CD14-positive monocyte (primary cell): ENCODE data around the gene SOX14. TPM values are rescaled to one million over a fixed set of nuclear protein-coding genes. Genes with fewer than 3 reads are reported as not detected.
A peak's percentile ranks its signal among the peaks of the same experiment; 100 is the strongest.

Source experiments
- DNase-seq, 3 donors: peaks; one replicate each; pipeline ENCODE4 v3.0.0-alpha.2; 2011 to 2022
- H2AFZ ChIP-seq: 2 replicates; pipeline ENCODE4 v1.6.0; 2012; ENCODE audit warnings: mild to moderate bottlenecking, low read depth, low read length, inconsistent platforms; ENCODE audit not compliant: insufficient read depth, poor library complexity, severe bottlenecking
- H3K27ac ChIP-seq, 2 donors: 1 replicate in 1 of 2; 2 replicates in 1 of 2; pipeline ENCODE4 v1.5.1; 2012 to 2013; ENCODE audit warnings: low read length in 2 of 2, control low read depth in 1 of 2, inconsistent platforms in 1 of 2, low read depth in 1 of 2, mild to moderate bottlenecking in 1 of 2
- H3K27me3 ChIP-seq, 2 donors: one replicate each; pipeline versions ENCODE4 v1.6.0 to v1.6.1; 2011 to 2013; ENCODE audit warnings: low read length in 2 of 2; ENCODE audit not compliant: control insufficient read depth in 2 of 2, insufficient read depth in 2 of 2
- H3K36me3 ChIP-seq, 2 donors: replicated peaks in 1 of 2; 1 replicate in 1 of 2; 2 replicates in 1 of 2; pipeline versions ENCODE4 v1.5.1 to v1.6.1; 2012 to 2013; ENCODE audit warnings: low read length in 2 of 2, control low read depth in 1 of 2, inconsistent platforms in 1 of 2, mild to moderate bottlenecking in 1 of 2; ENCODE audit not compliant: insufficient read depth in 2 of 2, control insufficient read depth in 1 of 2
- H3K4me1 ChIP-seq, 2 donors: 1 replicate in 1 of 2; 2 replicates in 1 of 2; pipeline versions ENCODE4 v1.5.1 to v1.6.1; 2012 to 2013; ENCODE audit warnings: low read length in 2 of 2, control low read depth in 1 of 2, inconsistent platforms in 1 of 2, mild to moderate bottlenecking in 1 of 2, moderate library complexity in 1 of 2; ENCODE audit not compliant: insufficient read depth in 2 of 2, control insufficient read depth in 1 of 2
- H3K4me2 ChIP-seq: replicated peaks from 2 replicates; pipeline ENCODE3; 2012; ENCODE audit warnings: low read length, moderate library complexity, mild to moderate bottlenecking; ENCODE audit not compliant: poor library complexity, severe bottlenecking; ENCODE audit errors: extremely low read depth
- H3K4me3 ChIP-seq, 3 experiments: fragments of 200-600 bp in 1 of 3; sonication (generic) in 1 of 3; replicated peaks in 1 of 3; 1 replicate in 2 of 3; 2 replicates in 1 of 3; pipeline ENCODE4 v1.5.1; 2011 to 2013; ENCODE audit warnings: low read length in 3 of 3, mild to moderate bottlenecking in 3 of 3, control low read depth in 2 of 3, low read depth in 2 of 3, inconsistent platforms in 1 of 3, moderate library complexity in 1 of 3
- H3K79me2 ChIP-seq: 2 replicates; pipeline ENCODE4 v1.6.0; 2012; ENCODE audit warnings: mild to moderate bottlenecking, control low read depth, inconsistent platforms, low read length, moderate library complexity; ENCODE audit not compliant: insufficient read depth
- H3K9ac ChIP-seq: 2 replicates; pipeline ENCODE4 v1.6.0; 2017; ENCODE audit warnings: low read length, mild to moderate bottlenecking; ENCODE audit not compliant: insufficient read depth, poor library complexity, severe bottlenecking
- H3K9me3 ChIP-seq, 2 donors: replicated peaks in 1 of 2; 1 replicate in 1 of 2; 2 replicates in 1 of 2; pipeline versions ENCODE4 v1.5.1 to v1.6.1; 2012 to 2013; ENCODE audit warnings: low read length in 2 of 2, control low read depth in 1 of 2; ENCODE audit not compliant: control insufficient read depth in 1 of 2, insufficient read depth in 1 of 2
- H4K20me1 ChIP-seq: 2 replicates; pipeline ENCODE4 v1.6.0; 2012; ENCODE audit warnings: mild to moderate bottlenecking, low read length, control low read depth, moderate library complexity; ENCODE audit not compliant: insufficient read depth
- H3K27ac Mint-ChIP-seq, 7 donors: one replicate each; pipeline ENCODE4 v1.8.0; 2020; ENCODE audit warnings: mild to moderate bottlenecking in 7 of 7, mixed read lengths in 7 of 7, moderate library complexity in 6 of 7, inconsistent platforms in 2 of 7
- H3K27me3 Mint-ChIP-seq, 3 donors: one replicate each; pipeline ENCODE4 v1.8.0; 2021 to 2022; ENCODE audit warnings: low read depth in 3 of 3, mild to moderate bottlenecking in 3 of 3, mixed read lengths in 3 of 3, moderate library complexity in 3 of 3, inconsistent platforms in 1 of 3
- H3K36me3 Mint-ChIP-seq, 2 donors: one replicate each; pipeline ENCODE4 v1.8.0; 2020; ENCODE audit warnings: mixed read lengths in 2 of 2, inconsistent platforms in 1 of 2, mild to moderate bottlenecking in 1 of 2
- H3K4me1 Mint-ChIP-seq: one replicate; pipeline ENCODE4 v1.8.0; 2020; ENCODE audit warnings: mild to moderate bottlenecking, mixed read lengths
- H3K4me3 Mint-ChIP-seq, 2 donors: one replicate each; pipeline ENCODE4 v1.8.0; 2020; ENCODE audit warnings: mild to moderate bottlenecking in 2 of 2, mixed read lengths in 2 of 2, moderate library complexity in 1 of 2
- H3K9me3 Mint-ChIP-seq, 7 donors: one replicate each; pipeline ENCODE4 v1.8.0; 2020 to 2022; ENCODE audit warnings: mixed read lengths in 7 of 7, mild to moderate bottlenecking in 6 of 7, moderate library complexity in 6 of 7, inconsistent platforms in 2 of 7
- WGBS: methylation state at CpG from one replicate; pipeline ENCODE4 v1.1.5; 2013; ENCODE audit warnings: missing lambda C conversion rate; ENCODE audit not compliant: insufficient coverage; 5-methylcytosine and 5-hydroxymethylcytosine counted together
- intact Hi-C, 2 donors: fragments of 100-400 bp; cut with micrococcal nuclease; formaldehyde crosslinking; loops; one replicate each; pipeline versions ENCODE4 v1.15.0 to v1.15.1; 2023
- polyA plus RNA-seq, 3 donors: library from polyadenylated mRNA; depleted of rRNA in 1 of 3; unstranded in 2 of 3; stranded (reverse) in 1 of 3; fragments of 300-500 nt in 2 of 3; fragments of >200 nt in 1 of 3; fragmentation: Illumina TruSeq in 2 of 3; gene quantifications; 1 replicate in 2 of 3; 2 replicates in 1 of 3; pipeline ENCODE4 v1.2.3, GENCODE V29; 2012 to 2021
- TF ChIP-seq, protein P1 (sequence below): fragments of 200-600 bp; IDR thresholded peaks from one replicate; pipeline ENCODE4 v1.8.0; 2022; ENCODE audit warnings: antibody characterized with exemption, mild to moderate bottlenecking

SOX14 gene
- polyA plus RNA-seq, 3 donors: not detected

DNA sequence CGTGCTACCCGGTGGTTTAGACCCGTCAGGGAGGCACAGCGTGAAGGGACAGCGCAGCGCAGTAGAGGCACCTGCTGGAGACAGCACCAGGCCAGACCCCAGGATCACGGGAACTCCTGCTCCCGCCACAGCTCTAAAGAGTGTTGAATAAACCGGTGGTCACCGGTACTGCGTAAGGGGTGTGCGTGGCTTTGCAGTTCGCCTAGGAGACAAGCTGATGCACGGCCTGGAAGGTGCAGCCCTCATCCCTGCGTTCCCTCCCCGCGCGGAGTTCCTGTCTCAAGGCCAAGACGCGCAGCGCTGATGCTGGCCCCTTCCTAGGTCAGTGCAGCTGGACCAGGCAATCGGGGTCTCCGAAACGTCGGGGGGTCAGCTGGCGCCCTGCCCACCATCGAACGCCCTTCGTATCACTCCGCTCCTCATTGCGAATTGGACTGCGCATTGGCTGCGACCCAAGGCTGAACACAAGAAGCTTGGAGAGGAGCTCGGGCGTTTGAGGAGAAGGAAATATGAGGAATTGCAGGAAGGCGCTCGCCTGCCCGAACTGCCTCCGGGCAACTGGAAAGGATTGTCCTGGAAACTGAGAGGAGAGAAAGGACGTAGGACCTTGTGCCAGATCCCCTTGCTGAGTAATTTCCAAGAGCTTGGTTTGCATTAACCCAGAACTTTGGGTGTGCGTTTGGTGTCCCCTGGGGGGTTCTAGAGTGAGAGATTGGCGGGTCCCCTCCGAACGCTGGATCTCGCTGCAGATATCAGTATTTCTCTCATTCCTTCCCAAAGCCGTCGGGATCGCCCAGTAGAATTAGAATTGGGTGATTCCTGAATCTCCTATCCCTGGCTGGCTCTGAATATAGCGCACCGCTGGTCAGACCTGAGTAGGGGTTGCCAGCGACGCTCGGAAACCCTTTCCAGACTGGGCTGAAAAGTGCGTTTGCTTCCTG lies 2.3 kb upstream of the SOX14 start:
- Histone ChIP-seq H3K9me3 (peaks cover 5 to 60% of the 10 kb centered on the region in 2 donors), H3K79me2 (no peaks in the 10 kb centered on the region), H4K20me1 (no peaks in the 10 kb centered on the region), H3K4me3 (no peak overlapping the region), H3K27ac (no peak overlapping the region), H2AFZ (no peak overlapping the region), H3K27me3 (peaks cover 54 to 83% of the 10 kb centered on the region in 2 donors), H3K9ac (no peak overlapping the region), H3K4me1 (no peaks in the 10 kb centered on the region), H3K36me3 (no peaks in the 10 kb centered on the region), H3K4me2 (no peak overlapping the region)
- peaks cover 0 to 18% (median 8%) of the 10 kb centered on the region in 7 donors for H3K9me3 Mint-ChIP-seq
- intact Hi-C loops: no loop called here
- TF ChIP-seq, protein P1, sequence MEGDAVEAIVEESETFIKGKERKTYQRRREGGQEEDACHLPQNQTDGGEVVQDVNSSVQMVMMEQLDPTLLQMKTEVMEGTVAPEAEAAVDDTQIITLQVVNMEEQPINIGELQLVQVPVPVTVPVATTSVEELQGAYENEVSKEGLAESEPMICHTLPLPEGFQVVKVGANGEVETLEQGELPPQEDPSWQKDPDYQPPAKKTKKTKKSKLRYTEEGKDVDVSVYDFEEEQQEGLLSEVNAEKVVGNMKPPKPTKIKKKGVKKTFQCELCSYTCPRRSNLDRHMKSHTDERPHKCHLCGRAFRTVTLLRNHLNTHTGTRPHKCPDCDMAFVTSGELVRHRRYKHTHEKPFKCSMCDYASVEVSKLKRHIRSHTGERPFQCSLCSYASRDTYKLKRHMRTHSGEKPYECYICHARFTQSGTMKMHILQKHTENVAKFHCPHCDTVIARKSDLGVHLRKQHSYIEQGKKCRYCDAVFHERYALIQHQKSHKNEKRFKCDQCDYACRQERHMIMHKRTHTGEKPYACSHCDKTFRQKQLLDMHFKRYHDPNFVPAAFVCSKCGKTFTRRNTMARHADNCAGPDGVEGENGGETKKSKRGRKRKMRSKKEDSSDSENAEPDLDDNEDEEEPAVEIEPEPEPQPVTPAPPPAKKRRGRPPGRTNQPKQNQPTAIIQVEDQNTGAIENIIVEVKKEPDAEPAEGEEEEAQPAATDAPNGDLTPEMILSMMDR: no peak
- H3K4me3 Mint-ChIP-seq: peak overlapping the region in 1 of 2 donors; percentile 85
- DNase-seq: no peak
- peaks cover 77 to 83% (median 79%) of the 10 kb centered on the region in 3 donors for H3K27me3 Mint-ChIP-seq
- H3K4me1 Mint-ChIP-seq: peaks cover 2% of the 10 kb centered on the region
- WGBS: 6% methylated on average over 41 of the region's 54 CpGs
- no peak overlapping the region for H3K27ac Mint-ChIP-seq
- no peaks in the 10 kb centered on the region for H3K36me3 Mint-ChIP-seq

GRCh38 chr3:137762674-137763593 lies 1.2 kb upstream of the SOX14 start:
- H3K36me3 ChIP-seq: no peaks in the 10 kb centered on the region
- H3K79me2 ChIP-seq: no peaks in the 10 kb centered on the region
- no peak overlapping the region for H3K9ac ChIP-seq
- H3K27ac ChIP-seq: no peak overlapping the region
- DNase-seq: no peak
- H3K4me1 ChIP-seq: no peaks in the 10 kb centered on the region
- Mint-ChIP-seq H3K27ac (no peak overlapping the region), H3K4me1 (peaks cover 2% of the 10 kb centered on the region), H3K9me3 (peaks cover 0 to 17% (median 8%) of the 10 kb centered on the region in 7 donors), H3K4me3 (peak overlapping the region in 1 of 2 donors; percentile 85), H3K36me3 (no peaks in the 10 kb centered on the region), H3K27me3 (peaks cover 86 to 93% (median 89%) of the 10 kb centered on the region in 3 donors)
- peaks cover 61 to 94% of the 10 kb centered on the region in 2 donors for H3K27me3 ChIP-seq
- peaks cover 5 to 69% of the 10 kb centered on the region in 2 donors for H3K9me3 ChIP-seq
- intact Hi-C loops: no loop called here
- no peak overlapping the region for H2AFZ ChIP-seq
- no peak overlapping the region for H3K4me2 ChIP-seq
- 5% methylated on average over 25 of the region's 34 CpGs for WGBS
- no peaks in the 10 kb centered on the region for H4K20me1 ChIP-seq
- TF ChIP-seq, protein P1: no peak
- no peak overlapping the region for H3K4me3 ChIP-seq
